Left ventricle myocardium superior (tissue), 1 donor: Measurements from ENCODE around the gene IPO11. TPM values are rescaled to one million over a fixed set of nuclear protein-coding genes. Genes with fewer than 3 reads are reported as not detected.

Experiments
- ATAC-seq: fragments of 200-7000 bp; cut with Tn5 transposase; one replicate; pipeline ENCODE4 v1.9.1; 2020; ENCODE audit warnings: mild to moderate bottlenecking, moderate library complexity
- DNase-seq: peaks from one replicate; pipeline ENCODE4 v3.0.0-alpha.2; 2020
- intact Hi-C: fragments of 100-400 bp; cut with micrococcal nuclease; formaldehyde crosslinking; loops from one replicate; pipeline ENCODE4 v1.11.0; 2022
- total RNA-seq: library from RNA; stranded (reverse); fragmentation: NEBNext Ultra II Directional; extraction: Animal tissue kit (Norgen Biotek cat#: 25700); gene quantifications from one replicate; pipeline ENCODE4 v1.2.1, GENCODE V29; 2021
- donor health status: DM: no; HTN: yes; CAD: no; lungs with severe emphysema.

Gene IPO11
- total RNA-seq, 1 donor from 2014 or later: 38.9 TPM

- intact Hi-C loops: no loop called here
- ATAC-seq (no peak), DNase-seq (no peak)
Observed at GRCh38 chr5:62585306-62585705, 172.7 kb downstream of the IPO11 start.

GRCh38 chr5:62585751-62586150 lies 173.2 kb downstream of the IPO11 start:
- DNase-seq (no peak), ATAC-seq (no peak)
- intact Hi-C loops: no loop called here

GRCh38 chr5:62587737-62588136 lies 175.2 kb downstream of the IPO11 start:
- intact Hi-C loops: no loop called here
- no peak for ATAC-seq
- no peak for DNase-seq

- intact Hi-C loops: no loop called here
- ATAC-seq: no peak
- DNase-seq: no peak
Observed at GRCh38 chr5:62588668-62589067, 176.1 kb downstream of the IPO11 start.

GRCh38 chr5:62589504-62589903 lies 176.9 kb downstream of the IPO11 start:
- DNase-seq (no peak), ATAC-seq (no peak)
- intact Hi-C loops: no loop called here

GRCh38 chr5:62590387-62590786 lies 177.8 kb downstream of the IPO11 start:
- intact Hi-C loops: no loop called here
- no peak for DNase-seq
- ATAC-seq: no peak

- intact Hi-C loops: no loop called here
- no peak for DNase-seq
Observed at GRCh38 chr5:62592558-62592957, 180.0 kb downstream of the IPO11 start.

GRCh38 chr5:62593331-62593730 lies 180.8 kb downstream of the IPO11 start:
- DNase-seq: no peak
- no peak for ATAC-seq
- intact Hi-C loops: no loop called here

More at GRCh38 chr5:62592558-62592957, 180.0 kb downstream of the IPO11 start:
- no peak for ATAC-seq

GRCh38 chr5:62594364-62594984 lies 181.9 kb downstream of the IPO11 start:
- no peak for DNase-seq
- intact Hi-C loops: no loop called here
- no peak for ATAC-seq

- intact Hi-C loops: no loop called here
- DNase-seq: no peak
- no peak for ATAC-seq
Observed at GRCh38 chr5:62596096-62596495, 183.5 kb downstream of the IPO11 start.

- intact Hi-C loops: no loop called here
- ATAC-seq (no peak), DNase-seq (no peak)
Observed at GRCh38 chr5:62596691-62597090, 184.1 kb downstream of the IPO11 start.

- DNase-seq (no peak), ATAC-seq (no peak)
- intact Hi-C loops: no loop called here
Observed at GRCh38 chr5:62597314-62597713, 184.8 kb downstream of the IPO11 start.

- intact Hi-C loops: no loop called here
- DNase-seq (no peak), ATAC-seq (no peak)
Observed at GRCh38 chr5:62600560-62601252, 188.1 kb downstream of the IPO11 start.

- intact Hi-C loops: no loop called here
- DNase-seq (no peak), ATAC-seq (no peak)
Observed at GRCh38 chr5:62603934-62604333, 191.4 kb downstream of the IPO11 start.

GRCh38 chr5:62605638-62606037 lies 193.1 kb downstream of the IPO11 start:
- DNase-seq: no peak
- ATAC-seq: no peak
- intact Hi-C loops: no loop called here

- DNase-seq (no peak), ATAC-seq (no peak)
- intact Hi-C loops: no loop called here
Observed at GRCh38 chr5:62606878-62607277, 194.3 kb downstream of the IPO11 start.

GRCh38 chr5:62607615-62608014 lies 195.1 kb downstream of the IPO11 start:
- DNase-seq (no peak), ATAC-seq (no peak)
- intact Hi-C loops: no loop called here

GRCh38 chr5:62608529-62609511 lies 196.3 kb downstream of the IPO11 start:
- peak; percentile 40 for DNase-seq
- intact Hi-C loops: no loop called here
- ATAC-seq: peak; percentile 66

- DNase-seq (no peak), ATAC-seq (no peak)
- intact Hi-C loops: no loop called here
Observed at GRCh38 chr5:62614355-62614754, 201.8 kb downstream of the IPO11 start.
